HG03064 (cell line): ENCODE results near the gene MEIOSIN.
"Not testable (repeated sequence)": the region's sequence is repeated elsewhere in the genome, so short reads cannot be mapped to it uniquely, and the experiment has no call there.

ENCODE experiments used
- ATAC-seq: cut with Tn5 transposase; IDR thresholded peaks from one replicate; pipeline ENCODE4 v1.9.1; 2021; ENCODE audit warnings: low read depth; ENCODE audit not compliant: unreplicated experiment

Gene MEIOSIN

GRCh38 chr19:45793876-45794275 lies 60.6 kb downstream of the MEIOSIN start:
- no peak for ATAC-seq

GRCh38 chr19:45794627-45795026 lies 61.4 kb downstream of the MEIOSIN start:
- ATAC-seq = no peak

GRCh38 chr19:45798995-45799517 lies 65.8 kb downstream of the MEIOSIN start:
- no peak for ATAC-seq

GRCh38 chr19:45799541-45799940 lies 66.3 kb downstream of the MEIOSIN start:
- ATAC-seq = not testable (repeated sequence)

GRCh38 chr19:45800070-45800553 lies 66.9 kb downstream of the MEIOSIN start:
- ATAC-seq = no peak

GRCh38 chr19:45801603-45802175 lies 68.5 kb downstream of the MEIOSIN start:
- no peak for ATAC-seq

- no peak for ATAC-seq
Observed at GRCh38 chr19:45804140-45804958, 71.1 kb downstream of the MEIOSIN start.

GRCh38 chr19:45804959-45805230 lies 71.7 kb downstream of the MEIOSIN start:
- no peak for ATAC-seq

GRCh38 chr19:45805719-45806118 lies 72.5 kb downstream of the MEIOSIN start:
- ATAC-seq = no peak

- ATAC-seq = no peak
Observed at GRCh38 chr19:45809643-45810159, 76.5 kb downstream of the MEIOSIN start.

GRCh38 chr19:45812297-45812696 lies 79.1 kb downstream of the MEIOSIN start:
- ATAC-seq = no peak
